Aorta (tissue), 5 donors: ENCODE results near the gene ALDH3B1. TPM values are rescaled to one million over a fixed set of nuclear protein-coding genes. Genes with fewer than 3 reads are reported as not detected.
"Not testable (repeated sequence)": the region's sequence is repeated elsewhere in the genome, so short reads cannot be mapped to it uniquely, and the experiment has no call there.

Experiments
- ATAC-seq: fragments of 200-7000 bp; cut with Tn5 transposase; one replicate; pipeline ENCODE4 v1.9.1; 2022; ENCODE audit warnings: moderate library complexity; ENCODE audit not compliant: low FRiP score
- DNase-seq, 2 donors: peaks; one replicate each; pipeline ENCODE4 v3.0.0-alpha.2; 2020
- H3K27ac ChIP-seq, 2 donors: one replicate each; pipeline ENCODE4 v1.5.1; 2013; ENCODE audit warnings: low read length in 2 of 2, mild to moderate bottlenecking in 2 of 2, moderate library complexity in 2 of 2, control low read depth in 1 of 2, inconsistent platforms in 1 of 2, low read depth in 1 of 2
- H3K27me3 ChIP-seq, 2 donors: one replicate each; pipeline ENCODE4 v1.6.1; 2013; ENCODE audit warnings: control low read depth in 1 of 2, low read length in 1 of 2, mild to moderate bottlenecking in 1 of 2, moderate library complexity in 1 of 2; ENCODE audit not compliant: insufficient read depth in 2 of 2, control insufficient read depth in 1 of 2
- H3K36me3 ChIP-seq, 2 donors: one replicate each; pipeline ENCODE4 v1.6.1; 2013; ENCODE audit warnings: control low read depth in 1 of 2, low read length in 1 of 2, mild to moderate bottlenecking in 1 of 2; ENCODE audit not compliant: insufficient read depth in 2 of 2, control insufficient read depth in 1 of 2
- H3K4me1 ChIP-seq, 2 donors: one replicate each; pipeline ENCODE4 v1.6.1; 2013; ENCODE audit warnings: low read length in 2 of 2, control low read depth in 1 of 2, mild to moderate bottlenecking in 1 of 2, moderate library complexity in 1 of 2; ENCODE audit not compliant: insufficient read depth in 2 of 2, control insufficient read depth in 1 of 2
- H3K4me3 ChIP-seq, 2 donors: one replicate each; pipeline ENCODE4 v1.5.1; 2013; ENCODE audit warnings: low read length in 2 of 2, control low read depth in 1 of 2, mild to moderate bottlenecking in 1 of 2
- H3K9me3 ChIP-seq: one replicate; pipeline ENCODE4 v1.6.1; 2013; ENCODE audit warnings: mild to moderate bottlenecking, low read length; ENCODE audit not compliant: control insufficient read depth
- WGBS, 2 donors: extraction: QIAGEN DNeasy Blood & Tissue Kit; methylation state at CpG; one replicate each; pipeline ENCODE4 v1.1.7; 2013; 5-methylcytosine and 5-hydroxymethylcytosine counted together
- intact Hi-C, 2 donors: fragments of 100-400 bp; cut with DNase I; formaldehyde crosslinking; loops; one replicate each; pipeline versions ENCODE4 v1.14.2 to v1.15.0; 2022
- long read RNA-seq, 2 donors: library from polyadenylated mRNA; unstranded; transcript quantifications; one replicate each; pipeline ENCODE4 v2.0.0, GENCODE V29; 2020 to 2021
- polyA plus RNA-seq, 2 donors: library from polyadenylated mRNA; stranded (reverse); fragments of 200-250 nt; gene quantifications; one replicate each; pipeline ENCODE4 v1.2.3, GENCODE V29; 2013
- total RNA-seq, 2 donors: library from RNA; stranded (reverse); fragmentation: NEBNext Ultra II Directional; extraction: Animal tissue kit (Norgen Biotek cat#: 25700); gene quantifications; one replicate each; pipeline ENCODE4 v1.2.1, GENCODE V29; 2021
- donor health status: healthy with polysubstance abuse.
- donor health status: Bipolar disorder and iron deficiency.
- donor health status: DM: no; HTN: no; CAD: no.
- donor health status: DM: no; HTN: no; CAD: no.
- donor health status: DM: yes; HTN: yes; CAD: no.

Gene ALDH3B1, protein sequence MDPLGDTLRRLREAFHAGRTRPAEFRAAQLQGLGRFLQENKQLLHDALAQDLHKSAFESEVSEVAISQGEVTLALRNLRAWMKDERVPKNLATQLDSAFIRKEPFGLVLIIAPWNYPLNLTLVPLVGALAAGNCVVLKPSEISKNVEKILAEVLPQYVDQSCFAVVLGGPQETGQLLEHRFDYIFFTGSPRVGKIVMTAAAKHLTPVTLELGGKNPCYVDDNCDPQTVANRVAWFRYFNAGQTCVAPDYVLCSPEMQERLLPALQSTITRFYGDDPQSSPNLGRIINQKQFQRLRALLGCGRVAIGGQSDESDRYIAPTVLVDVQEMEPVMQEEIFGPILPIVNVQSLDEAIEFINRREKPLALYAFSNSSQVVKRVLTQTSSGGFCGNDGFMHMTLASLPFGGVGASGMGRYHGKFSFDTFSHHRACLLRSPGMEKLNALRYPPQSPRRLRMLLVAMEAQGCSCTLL
- total RNA-seq (10 to 100 TPM; 10.9 to 12.4 TPM), polyA plus RNA-seq (1 to 10 TPM; 9.1 TPM)
- long read RNA-seq, donor 1, transcript ALDH3B1-201 (10 exons, 2,786 nt): major isoform, 10 of 22 reads
- long read RNA-seq, donor 1, partial matches to known transcripts: 12 of 22 reads
- long read RNA-seq, donor 1, other reads (novel, unspliced or antisense): 0 of 22 reads
- long read RNA-seq, donor 2, partial matches to known transcripts: 2 of 8 reads
- long read RNA-seq, donor 2, other reads (novel, unspliced or antisense): 3 of 8 reads

DNA sequence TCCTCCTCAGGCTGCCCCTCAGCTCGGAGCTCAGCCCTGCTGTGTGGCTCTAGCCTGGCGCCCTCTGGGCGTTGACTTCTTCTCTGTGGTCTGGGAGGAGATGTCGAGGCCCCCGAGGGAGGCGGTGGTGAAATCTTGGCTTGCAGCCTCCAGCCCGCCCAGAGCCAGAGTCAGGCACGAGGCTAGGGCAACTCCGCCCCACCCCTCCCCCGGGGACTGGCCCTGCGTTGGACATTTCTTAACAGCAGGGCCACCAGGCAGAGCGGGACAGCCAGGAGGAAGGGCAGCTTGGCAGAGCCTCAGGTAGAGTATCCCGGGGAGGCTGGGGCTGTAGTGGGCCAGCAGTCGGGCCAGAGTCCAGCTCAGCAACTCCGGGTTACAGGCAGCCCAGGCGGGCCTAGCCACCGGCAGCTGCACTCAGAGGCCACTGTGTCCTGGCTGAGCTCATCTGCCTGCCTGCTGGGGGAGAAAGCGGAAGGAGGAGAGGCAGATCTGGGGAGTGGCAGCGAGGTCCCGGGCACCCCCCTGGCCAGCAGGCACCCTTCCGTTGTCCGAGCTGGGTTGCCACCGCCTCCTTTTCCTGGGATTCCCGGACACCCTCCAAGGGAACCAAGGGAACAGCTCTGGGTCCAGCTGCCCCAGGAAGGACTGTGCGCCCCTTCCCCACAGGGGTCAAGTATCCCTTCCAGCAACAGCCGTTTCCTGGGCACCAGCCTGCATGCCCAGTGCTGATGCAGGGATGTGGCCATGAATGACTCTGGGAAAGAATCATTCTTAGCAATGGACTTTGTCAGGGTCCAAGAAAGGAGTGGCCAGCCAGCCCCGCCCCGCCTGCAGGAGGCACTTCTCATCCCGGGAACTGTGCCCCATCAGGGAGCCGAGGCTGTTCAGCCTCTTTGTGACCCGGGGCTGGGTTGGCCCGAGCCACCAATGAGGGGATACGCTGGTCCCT lies at the start of gene ALDH3B1:
Gene ALDH3B1, plus strand, starts transcription at position 238 of the 952 bp plus-strand sequence. CDS start 4,971 bp downstream, outside the sequence.
- H3K27ac ChIP-seq: peak within 1 kb of the TSS in 1 of 2 donors; percentile 61
- intact Hi-C loops: loop anchor here in 1 of 2 donors (2.0 to 5.0 kb wide), 2 partner anchors 20 to 112 kb away; partner anchors contain the start of genes CHKA and NDUFS8
- 9 to 14% methylated on average over 33 of the region's 33 CpGs for WGBS, 2 donors
- no peaks in the 10 kb centered on the region for H3K4me1 ChIP-seq
- no peaks in the 10 kb centered on the region for H3K9me3 ChIP-seq
- no peaks in the 10 kb centered on the region for H3K27me3 ChIP-seq
- H3K36me3 ChIP-seq: no peaks in the 10 kb centered on the region
- no peak within 1 kb of the TSS for H3K4me3 ChIP-seq
- DNase-seq: peak; percentile 97
- ATAC-seq: peak; percentile 87

- 86 to 90% methylated on average over 16 of the region's 16 CpGs for WGBS, 2 donors
- H3K27ac ChIP-seq, H3K4me3 ChIP-seq, intact Hi-C loops, H3K9me3 ChIP-seq, H3K36me3 ChIP-seq, H3K27me3 ChIP-seq, H3K4me1 ChIP-seq, DNase-seq, ATAC-seq: not testable (repeated sequence)
Observed at GRCh38 chr11:67963217-67963616, 46.9 kb upstream of the ALDH3B1 start.

- H3K9me3 ChIP-seq, H3K4me1 ChIP-seq, intact Hi-C loops, DNase-seq, H3K27ac ChIP-seq, H3K36me3 ChIP-seq, H3K27me3 ChIP-seq, H3K4me3 ChIP-seq, ATAC-seq: not testable (repeated sequence)
- 54 to 63% methylated on average over 6 of the region's 6 CpGs for WGBS, 2 donors
Observed at GRCh38 chr11:67963879-67964278, 46.2 kb upstream of the ALDH3B1 start.

GRCh38 chr11:67964746-67965145 lies 45.4 kb upstream of the ALDH3B1 start:
- H3K4me1 ChIP-seq, DNase-seq, H3K27ac ChIP-seq, H3K27me3 ChIP-seq, H3K4me3 ChIP-seq, intact Hi-C loops, ATAC-seq, H3K9me3 ChIP-seq, H3K36me3 ChIP-seq: not testable (repeated sequence)

- H3K4me1 ChIP-seq, H3K36me3 ChIP-seq, H3K4me3 ChIP-seq, ATAC-seq, DNase-seq, H3K9me3 ChIP-seq, H3K27me3 ChIP-seq, H3K27ac ChIP-seq, intact Hi-C loops: not testable (repeated sequence)
- WGBS, 2 donors: 89 to 92% methylated on average over 19 of the region's 19 CpGs
Observed at GRCh38 chr11:67965830-67966348, 44.2 kb upstream of the ALDH3B1 start.

- WGBS, 2 donors: 83 to 87% methylated on average over 12 of the region's 12 CpGs
- DNase-seq, intact Hi-C loops: not testable (repeated sequence)
Observed at GRCh38 chr11:67974746-67975145, 35.4 kb upstream of the ALDH3B1 start.

GRCh38 chr11:67978766-67979418 lies 31.2 kb upstream of the ALDH3B1 start:
- H3K27ac ChIP-seq, H3K4me3 ChIP-seq, H3K36me3 ChIP-seq, intact Hi-C loops, H3K27me3 ChIP-seq, H3K4me1 ChIP-seq, ATAC-seq, H3K9me3 ChIP-seq: not testable (repeated sequence)
- peak in 1 of 2 donors; percentile 31 for DNase-seq
- WGBS, 2 donors: 64 to 70% methylated on average over 17 of the region's 17 CpGs

More at GRCh38 chr11:67974746-67975145, 35.4 kb upstream of the ALDH3B1 start:
- not testable (repeated sequence) for H3K4me3 ChIP-seq, H3K27ac ChIP-seq, H3K36me3 ChIP-seq, H3K4me1 ChIP-seq, H3K27me3 ChIP-seq, ATAC-seq, H3K9me3 ChIP-seq

DNA sequence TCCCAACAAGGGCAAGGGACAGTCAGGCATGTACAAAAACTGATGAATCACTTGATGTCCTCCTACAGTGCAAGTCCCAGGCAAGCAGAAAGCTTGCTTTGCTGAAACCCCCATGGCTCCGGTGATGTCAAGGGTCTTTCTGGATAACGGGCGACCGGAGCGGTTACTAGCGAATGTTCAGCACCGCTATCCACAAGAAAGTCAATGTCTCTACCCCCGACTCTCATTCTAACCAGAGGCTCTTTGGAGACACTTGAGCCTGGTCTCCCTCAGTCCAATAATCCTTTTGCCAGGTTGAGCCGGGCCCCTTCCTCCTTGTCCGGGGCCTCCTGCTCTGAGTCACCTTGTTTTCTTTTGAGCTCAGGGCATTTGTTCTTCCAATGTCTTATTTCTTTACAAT lies 28.9 kb upstream of the ALDH3B1 start:
- H3K27ac ChIP-seq, H3K27me3 ChIP-seq, intact Hi-C loops, ATAC-seq, H3K36me3 ChIP-seq, H3K9me3 ChIP-seq, H3K4me1 ChIP-seq, H3K4me3 ChIP-seq: not testable (repeated sequence)
- DNase-seq: peak in 1 of 2 donors; percentile 30
- WGBS, 2 donors: 79 to 80% methylated on average over 10 of the region's 10 CpGs
